Measurements from ENCODE around the gene GATD1. TPM values are rescaled to one million over a fixed set of nuclear protein-coding genes. Genes with fewer than 3 reads are reported as not detected.

Gene GATD1
- total and polyA plus RNA-seq, 10 of the 15 experiments (the other 5 are each of a cell fraction or from before 2014, with no cell fraction given), result 1.2 to 92.6 (median 22.3) TPM

DNA sequence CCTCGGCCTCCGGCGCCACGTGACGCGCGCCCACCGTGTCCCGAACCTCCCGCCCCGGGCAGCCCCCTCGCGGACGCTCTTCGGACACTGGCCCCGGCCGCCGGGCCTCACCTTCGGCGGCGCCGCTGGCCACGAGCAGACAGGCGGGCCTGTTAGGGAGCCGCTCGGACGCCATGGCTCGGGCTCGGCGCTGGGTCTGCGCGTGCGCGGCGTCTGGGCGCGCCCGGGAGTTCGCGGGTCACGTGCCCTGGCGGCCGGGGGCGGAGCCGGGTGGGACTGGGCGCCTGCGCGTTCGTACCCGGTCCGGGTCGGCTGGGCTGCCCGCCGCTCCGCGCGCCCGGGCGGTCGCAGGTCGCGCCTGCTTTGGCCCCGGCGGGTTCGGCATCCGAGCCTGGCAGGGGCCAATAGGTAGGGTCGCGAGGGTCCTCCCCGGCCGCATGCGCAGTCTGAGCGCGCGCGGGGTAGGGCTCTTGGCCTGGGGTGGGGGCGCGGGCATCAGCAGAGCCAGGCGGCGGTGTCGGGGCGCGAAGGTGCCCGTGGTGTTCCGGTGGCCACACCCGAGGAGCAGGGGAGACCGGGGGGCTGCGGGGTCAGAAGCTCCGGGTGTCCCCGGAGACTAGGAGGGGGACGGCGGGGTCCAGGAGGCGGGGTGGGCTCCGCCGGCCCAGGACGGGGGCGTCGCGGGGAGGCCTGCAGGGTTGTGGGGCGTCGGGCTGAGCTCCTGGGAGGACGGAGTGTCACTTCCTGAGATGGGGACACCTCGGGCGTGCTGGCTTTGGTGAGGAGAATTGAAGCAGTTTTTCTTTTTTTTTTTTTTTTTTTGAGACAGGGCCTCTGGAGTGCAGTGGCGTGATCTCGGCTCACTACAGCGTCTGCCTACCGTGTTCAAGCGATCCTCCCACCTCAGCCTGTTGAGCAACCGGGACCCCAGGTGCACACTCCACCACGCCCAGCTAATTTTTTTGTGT lies at the start of gene GATD1 (continued):
- TF ChIP-seq, protein P1, sequence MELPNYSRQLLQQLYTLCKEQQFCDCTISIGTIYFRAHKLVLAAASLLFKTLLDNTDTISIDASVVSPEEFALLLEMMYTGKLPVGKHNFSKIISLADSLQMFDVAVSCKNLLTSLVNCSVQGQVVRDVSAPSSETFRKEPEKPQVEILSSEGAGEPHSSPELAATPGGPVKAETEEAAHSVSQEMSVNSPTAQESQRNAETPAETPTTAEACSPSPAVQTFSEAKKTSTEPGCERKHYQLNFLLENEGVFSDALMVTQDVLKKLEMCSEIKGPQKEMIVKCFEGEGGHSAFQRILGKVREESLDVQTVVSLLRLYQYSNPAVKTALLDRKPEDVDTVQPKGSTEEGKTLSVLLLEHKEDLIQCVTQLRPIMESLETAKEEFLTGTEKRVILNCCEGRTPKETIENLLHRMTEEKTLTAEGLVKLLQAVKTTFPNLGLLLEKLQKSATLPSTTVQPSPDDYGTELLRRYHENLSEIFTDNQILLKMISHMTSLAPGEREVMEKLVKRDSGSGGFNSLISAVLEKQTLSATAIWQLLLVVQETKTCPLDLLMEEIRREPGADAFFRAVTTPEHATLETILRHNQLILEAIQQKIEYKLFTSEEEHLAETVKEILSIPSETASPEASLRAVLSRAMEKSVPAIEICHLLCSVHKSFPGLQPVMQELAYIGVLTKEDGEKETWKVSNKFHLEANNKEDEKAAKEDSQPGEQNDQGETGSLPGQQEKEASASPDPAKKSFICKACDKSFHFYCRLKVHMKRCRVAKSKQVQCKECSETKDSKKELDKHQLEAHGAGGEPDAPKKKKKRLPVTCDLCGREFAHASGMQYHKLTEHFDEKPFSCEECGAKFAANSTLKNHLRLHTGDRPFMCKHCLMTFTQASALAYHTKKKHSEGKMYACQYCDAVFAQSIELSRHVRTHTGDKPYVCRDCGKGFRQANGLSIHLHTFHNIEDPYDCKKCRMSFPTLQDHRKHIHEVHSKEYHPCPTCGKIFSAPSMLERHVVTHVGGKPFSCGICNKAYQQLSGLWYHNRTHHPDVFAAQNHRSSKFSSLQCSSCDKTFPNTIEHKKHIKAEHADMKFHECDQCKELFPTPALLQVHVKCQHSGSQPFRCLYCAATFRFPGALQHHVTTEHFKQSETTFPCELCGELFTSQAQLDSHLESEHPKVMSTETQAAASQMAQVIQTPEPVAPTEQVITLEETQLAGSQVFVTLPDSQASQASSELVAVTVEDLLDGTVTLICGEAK (IDR thresholded peaks at IDR 0.05; ENCODE audit: borderline replicate concordance), result no peak
- peak; percentile 89 for TF ChIP-seq LARP7 (IDR thresholded peaks at IDR 0.05)
- peak; percentile 58; the same call in 1 of the 2 replicates for TF ChIP-seq DPF2 (IDR thresholded peaks at IDR 0.05)
- TF ChIP-seq BACH1 (IDR thresholded peaks at IDR 0.05; ENCODE audit: borderline replicate concordance), result peak; percentile 88
- no peak for TF ChIP-seq RUNX3 (IDR thresholded peaks at IDR 0.05; ENCODE audit: low read length)
- peak; percentile 91; the same call in 1 of the 2 replicates for TF ChIP-seq RB1 (IDR thresholded peaks at IDR 0.05; ENCODE audit: borderline replicate concordance)
- peak; percentile 49 for TF ChIP-seq MYC (IDR thresholded peaks at IDR 0.05; ENCODE audit: insufficient read depth, insufficient read length, insufficient replicate concordance, low read length, severe bottlenecking)

DNA sequence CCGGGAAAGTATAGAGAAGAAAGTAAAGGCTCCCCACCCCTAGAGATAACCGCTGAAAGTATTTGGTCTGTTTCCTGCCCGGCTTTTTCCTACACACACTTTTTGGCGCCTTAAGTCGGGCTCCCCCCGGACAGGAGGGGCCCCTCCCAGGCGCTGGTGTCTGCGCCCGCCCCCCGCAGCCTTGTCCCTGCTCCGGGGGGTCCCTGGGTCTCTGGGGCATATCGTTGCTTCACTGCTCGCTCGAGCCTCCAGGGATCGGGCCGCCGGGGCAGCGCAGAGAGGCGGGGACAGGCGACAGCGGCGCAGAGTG lies 49.5 kb upstream of the GATD1 start:
- H4K20me1 ChIP-seq (ENCODE audit: control insufficient read depth, insufficient read depth), result no peaks in the 10 kb centered on the region
- peak overlapping the region; percentile 73 for H2AFZ ChIP-seq (ENCODE audit: control insufficient read depth, low read depth, low read length)
- DNase-seq (ENCODE audit: low read depth, low spot score) (no peak), ATAC-seq (peak; percentile 12), FAIRE-seq (no peak)
- H3K9ac ChIP-seq (ENCODE audit: control insufficient read depth, insufficient read depth, low read length), result peak overlapping the region; percentile 77
- H3K4me2 ChIP-seq (ENCODE audit: control insufficient read depth, insufficient read depth), result peak overlapping the region; percentile 100
- CTCF ChIA-PET, result no interaction called here
- no peaks in the 10 kb centered on the region; a peak in 2 of 4 replicates for H3K36me3 ChIP-seq (ENCODE audit: control insufficient read depth in 2 of 2, insufficient read depth in 2 of 2, low read length in 1 of 2)
- WGBS (ENCODE audit: insufficient coverage, insufficient replicate concordance, low lambda C conversion rate, missing lambda C conversion rate), result under 1% methylated on average over 19 of the region's 22 CpGs
- peaks cover 33% of the 10 kb centered on the region for H3K4me1 ChIP-seq (ENCODE audit: control insufficient read depth, insufficient read depth, low read length)
- POLR2A ChIA-PET, result interaction anchor here (1.2 to 5.2 kb wide), 2 partner anchors 8 to 14 kb away, joined by 3 to 33 read pairs; partner anchors contain the start of gene PNPLA2
- SMC1A ChIA-PET (ENCODE audit: uncharacterized antibody, unreplicated experiment), result interaction anchor here (0.6 kb wide), 1 partner anchor 16 kb away, joined by 3 read pairs; no protein-coding TSS in a partner anchor
- no peaks in the 10 kb centered on the region for H3K9me3 ChIP-seq (replicated peaks; ENCODE audit: control insufficient read depth, insufficient read depth, low read length)
- no peaks in the 10 kb centered on the region for H3K79me2 ChIP-seq (ENCODE audit: control insufficient read depth, insufficient read depth, low read length)
- TF ChIP-seq IKZF1 (conservative IDR thresholded peaks at IDR 0.05) (no peak), SRF (IDR thresholded peaks at IDR 0.05; ENCODE audit: low read depth in 2 of 2, low read length in 2 of 2) (0 out of 4 replicates have a peak, but pooled peaks of 1 of the 2 experiments have one; percentile 8)
- intact Hi-C loops (cut with micrococcal nuclease; ENCODE audit: unreplicated experiment), result no loop called here
- H3K27me3 ChIP-seq (replicated peaks in 1 of 2; ENCODE audit: control insufficient read depth in 2 of 2, insufficient read depth in 2 of 2, low read length in 1 of 2), result no peaks in the 10 kb centered on the region; a peak in 3 of 4 replicates
- peak overlapping the region; percentile 75 for H3K27ac ChIP-seq (ENCODE audit: control insufficient read depth, insufficient read depth)
- H3K4me3 ChIP-seq, result peak overlapping the region; percentile 93
- no TSS peak for BruUV-seq (replicated peaks)
- RAD21 ChIA-PET (ENCODE audit: unreplicated experiment), result no interaction called here
- in situ Hi-C loops (cut with MboI), result no loop called here

Data from GM12878 (cell line).